Gastroesophageal sphincter (tissue), 4 donors: Measurements from ENCODE around the gene CYP4F22. TPM values are rescaled to one million over a fixed set of nuclear protein-coding genes. Genes with fewer than 3 reads are reported as not detected.

Experiments
- ATAC-seq: fragments of 150-250 bp; one replicate; pipeline ENCODE4 v1.9.1; 2016; ENCODE audit warnings: mild to moderate bottlenecking, moderate library complexity
- H3K27ac ChIP-seq, 4 donors: fragments of 200-600 bp; sonication (generic) in 3 of 4; 1 replicate in 3 of 4; 2 replicates in 1 of 4; pipeline ENCODE4 v1.5.1; 2016 to 2019
- H3K27me3 ChIP-seq: fragments of 200-600 bp; sonication (generic); one replicate; pipeline ENCODE4 v1.5.1; 2019
- H3K36me3 ChIP-seq, 2 donors: fragments of 200-600 bp; sonication (generic); one replicate each; pipeline ENCODE4 v1.5.1; 2019; ENCODE audit warnings: control low read depth in 1 of 2
- H3K4me1 ChIP-seq, 3 donors: fragments of 200-600 bp; sonication (generic); 1 replicate in 2 of 3; 2 replicates in 1 of 3; pipeline ENCODE4 v1.5.1; 2016 to 2019; ENCODE audit warnings: control low read depth in 2 of 3
- H3K4me3 ChIP-seq, 2 donors: fragments of 200-600 bp; sonication (generic); one replicate each; pipeline ENCODE4 v1.5.1; 2019; ENCODE audit warnings: mild to moderate bottlenecking in 1 of 2, moderate library complexity in 1 of 2
- H3K9me3 ChIP-seq, 3 donors: fragments of 200-600 bp; sonication (generic); one replicate each; pipeline ENCODE4 v1.5.1; 2017 to 2019; ENCODE audit warnings: control low read depth in 2 of 3
- EP300 ChIP-seq: sonication (generic); formaldehyde crosslinking; IDR thresholded peaks from one replicate; pipeline ENCODE4 v1.6.1; 2017; ENCODE audit warnings: antibody characterized with exemption, mild to moderate bottlenecking
- POLR2A ChIP-seq, 2 donors: fragments of 450-650 bp; IDR thresholded peaks; one replicate each; pipeline ENCODE4 v1.6.1; 2017; ENCODE audit warnings: antibody characterized with exemption in 2 of 2, mild to moderate bottlenecking in 2 of 2, moderate library complexity in 1 of 2
- POLR2AphosphoS5 ChIP-seq: sonication (generic); formaldehyde crosslinking; IDR thresholded peaks from one replicate; pipeline ENCODE4 v1.6.1; 2017; ENCODE audit warnings: antibody characterized with exemption
- WGBS, 2 donors: methylation state at CpG; one replicate each; pipeline ENCODE4 v1.1.5; 2018; ENCODE audit warnings: low coverage in 1 of 2; 5-methylcytosine and 5-hydroxymethylcytosine counted together
- total RNA-seq, 4 donors: library from RNA; depleted of rRNA; stranded (reverse); fragments of >200 nt; gene quantifications; one replicate each; pipeline ENCODE4 v1.1.0, GENCODE V29; 2016
- TF ChIP-seq, protein P1 (sequence below), 4 experiments: fragments of 200-600 bp in 2 of 4; fragments of 450-650 bp in 2 of 4; sonication (generic) in 1 of 4; IDR thresholded peaks; one replicate each; pipeline ENCODE4 v1.5.1; 2017 to 2019; ENCODE audit warnings: antibody characterized with exemption in 4 of 4, mild to moderate bottlenecking in 2 of 4, moderate library complexity in 2 of 4

The CYP4F22 gene
- total RNA-seq, 4 donors from 2014 or later, result 0.19 to 0.47 (median 0.47) TPM; not detected in 1

DNA sequence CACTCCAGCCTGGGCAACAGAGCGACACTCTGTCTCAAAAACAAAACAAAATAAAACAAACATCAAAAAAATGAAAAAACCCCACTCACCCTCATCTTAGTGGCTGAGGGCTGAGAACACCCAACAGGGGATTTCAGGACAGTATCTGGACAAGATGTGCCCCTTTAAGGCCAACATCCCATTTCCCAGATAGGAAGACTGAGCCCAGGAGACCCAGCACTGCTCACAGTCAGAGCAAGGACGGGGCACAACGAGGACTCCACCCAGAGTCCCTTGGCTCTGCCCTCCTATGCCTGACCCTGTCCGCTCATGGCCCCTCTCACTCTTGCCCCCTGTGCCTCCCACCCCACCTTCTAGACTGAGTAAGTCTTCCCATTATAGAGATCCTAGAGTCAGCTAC is 53.8 kb downstream of the CYP4F22 start:
- ATAC-seq, result no peak
- H3K4me1 ChIP-seq, result peaks cover 0 to 10% (median 3%) of the 10 kb centered on the region in 3 donors
- no peaks in the 10 kb centered on the region for H3K36me3 ChIP-seq
- no peaks in the 10 kb centered on the region for H3K9me3 ChIP-seq
- no peak overlapping the region for H3K4me3 ChIP-seq
- H3K27me3 ChIP-seq, result peaks cover 49% of the 10 kb centered on the region
- H3K27ac ChIP-seq, result no peak overlapping the region
- TF ChIP-seq, protein P1, sequence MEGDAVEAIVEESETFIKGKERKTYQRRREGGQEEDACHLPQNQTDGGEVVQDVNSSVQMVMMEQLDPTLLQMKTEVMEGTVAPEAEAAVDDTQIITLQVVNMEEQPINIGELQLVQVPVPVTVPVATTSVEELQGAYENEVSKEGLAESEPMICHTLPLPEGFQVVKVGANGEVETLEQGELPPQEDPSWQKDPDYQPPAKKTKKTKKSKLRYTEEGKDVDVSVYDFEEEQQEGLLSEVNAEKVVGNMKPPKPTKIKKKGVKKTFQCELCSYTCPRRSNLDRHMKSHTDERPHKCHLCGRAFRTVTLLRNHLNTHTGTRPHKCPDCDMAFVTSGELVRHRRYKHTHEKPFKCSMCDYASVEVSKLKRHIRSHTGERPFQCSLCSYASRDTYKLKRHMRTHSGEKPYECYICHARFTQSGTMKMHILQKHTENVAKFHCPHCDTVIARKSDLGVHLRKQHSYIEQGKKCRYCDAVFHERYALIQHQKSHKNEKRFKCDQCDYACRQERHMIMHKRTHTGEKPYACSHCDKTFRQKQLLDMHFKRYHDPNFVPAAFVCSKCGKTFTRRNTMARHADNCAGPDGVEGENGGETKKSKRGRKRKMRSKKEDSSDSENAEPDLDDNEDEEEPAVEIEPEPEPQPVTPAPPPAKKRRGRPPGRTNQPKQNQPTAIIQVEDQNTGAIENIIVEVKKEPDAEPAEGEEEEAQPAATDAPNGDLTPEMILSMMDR (IDR thresholded peaks at IDR 0.05), result no peak
- TF ChIP-seq POLR2A (IDR thresholded peaks at IDR 0.05) (no peak), POLR2AphosphoS5 (no peak), EP300 (no peak)
- 79 to 100% methylated on average over 1 to 4 of the region's 4 CpGs for WGBS, 2 donors

DNA sequence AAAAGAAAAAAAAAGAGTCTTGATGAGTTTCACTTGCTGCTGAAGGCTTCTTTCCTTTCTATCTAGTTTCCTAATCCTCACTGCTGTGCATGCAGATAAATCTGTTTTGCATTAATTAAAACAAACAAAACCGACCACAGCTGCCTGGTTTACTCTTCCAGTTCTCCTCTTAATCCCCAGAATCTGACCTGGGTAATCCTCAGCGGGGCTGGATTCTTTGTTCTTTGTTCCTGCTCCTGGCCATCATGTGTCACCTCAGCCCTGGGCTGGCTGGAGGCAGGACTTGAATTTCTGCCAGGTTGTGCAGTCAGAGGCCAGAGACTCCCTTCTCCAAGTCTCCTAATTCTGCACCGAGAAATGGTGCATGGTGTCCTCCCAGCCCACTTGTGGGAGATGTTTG is 54.5 kb downstream of the CYP4F22 start:
- H3K27ac ChIP-seq, result no peak overlapping the region
- WGBS, 2 donors, result 6 to 28% methylated on average over 2 of the region's 3 CpGs
- no peak for ATAC-seq
- H3K27me3 ChIP-seq, result peaks cover 45% of the 10 kb centered on the region
- H3K4me3 ChIP-seq, result no peak overlapping the region
- TF ChIP-seq POLR2AphosphoS5 (no peak), EP300 (no peak), POLR2A (IDR thresholded peaks at IDR 0.05) (no peak)
- TF ChIP-seq, protein P1 (IDR thresholded peaks at IDR 0.05), result no peak
- no peaks in the 10 kb centered on the region for H3K36me3 ChIP-seq
- peaks cover 0 to 10% (median 3%) of the 10 kb centered on the region in 3 donors for H3K4me1 ChIP-seq
- no peaks in the 10 kb centered on the region for H3K9me3 ChIP-seq

DNA sequence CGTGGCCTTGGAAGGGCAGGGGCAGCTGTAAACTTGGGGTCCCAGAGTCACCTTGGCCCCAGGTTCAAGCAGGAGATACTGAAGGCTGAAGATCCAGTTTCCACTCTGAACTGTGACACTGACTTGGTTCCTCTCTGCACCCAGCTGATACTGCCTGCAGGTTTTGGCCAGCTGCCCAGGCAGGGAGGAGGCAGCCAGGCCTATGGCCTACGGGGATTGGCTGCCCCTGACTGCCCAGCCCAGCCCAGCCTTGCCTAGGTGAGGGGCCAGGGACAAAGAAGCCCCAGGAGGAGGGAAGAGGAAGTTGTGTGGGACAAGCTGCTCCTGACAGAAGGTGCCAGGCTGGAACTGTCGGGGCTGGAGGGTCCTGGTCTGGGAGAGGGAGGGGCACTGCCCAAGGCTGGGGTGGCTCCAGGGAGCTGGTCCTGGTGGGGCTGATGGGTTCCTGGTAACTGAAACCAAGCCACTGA is 55.0 kb downstream of the CYP4F22 start:
- no peaks in the 10 kb centered on the region for H3K36me3 ChIP-seq
- WGBS, 2 donors, result no CpG with 5 or more reads among the region's 3 CpGs
- H3K27me3 ChIP-seq, result peaks cover 45% of the 10 kb centered on the region
- TF ChIP-seq POLR2A (IDR thresholded peaks at IDR 0.05) (no peak), POLR2AphosphoS5 (no peak), EP300 (no peak)
- TF ChIP-seq, protein P1 (IDR thresholded peaks at IDR 0.05), result no peak
- no peak overlapping the region for H3K4me3 ChIP-seq
- no peak overlapping the region for H3K27ac ChIP-seq
- no peaks in the 10 kb centered on the region for H3K9me3 ChIP-seq
- peaks cover 0 to 10% (median 3%) of the 10 kb centered on the region in 3 donors for H3K4me1 ChIP-seq
- no peak for ATAC-seq

DNA sequence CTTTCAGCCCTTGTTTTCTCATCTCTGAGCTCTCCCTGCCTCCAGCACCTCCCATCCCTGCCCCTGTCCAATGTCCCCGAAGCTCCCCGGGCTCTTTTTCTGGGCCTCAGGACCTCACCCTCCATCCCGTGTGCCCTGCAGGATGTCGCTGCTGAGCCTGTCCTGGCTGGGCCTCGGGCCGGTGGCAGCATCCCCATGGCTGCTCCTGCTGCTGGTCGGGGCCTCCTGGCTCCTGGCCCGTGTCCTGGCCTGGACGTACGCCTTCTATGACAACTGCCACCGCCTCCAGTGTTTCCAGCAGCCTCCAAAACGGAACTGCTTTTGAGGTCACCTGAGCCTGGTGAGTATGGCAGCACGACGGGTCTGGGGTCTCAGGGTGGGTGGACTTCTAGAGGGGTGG is 55.6 kb downstream of the CYP4F22 start:
- TF ChIP-seq, protein P1 (IDR thresholded peaks at IDR 0.05), result no peak
- no peak for TF ChIP-seq POLR2A (IDR thresholded peaks at IDR 0.05)
- no peak for ATAC-seq
- Histone ChIP-seq H3K4me3 (no peak overlapping the region), H3K4me1 (peaks cover 0 to 10% (median 3%) of the 10 kb centered on the region in 3 donors), H3K9me3 (no peaks in the 10 kb centered on the region), H3K27ac (no peak overlapping the region), H3K27me3 (peaks cover 44% of the 10 kb centered on the region), H3K36me3 (no peaks in the 10 kb centered on the region)
- 79 to 88% methylated on average over 5 to 11 of the region's 14 CpGs for whole genome bisulfite sequencing, 2 donors

DNA sequence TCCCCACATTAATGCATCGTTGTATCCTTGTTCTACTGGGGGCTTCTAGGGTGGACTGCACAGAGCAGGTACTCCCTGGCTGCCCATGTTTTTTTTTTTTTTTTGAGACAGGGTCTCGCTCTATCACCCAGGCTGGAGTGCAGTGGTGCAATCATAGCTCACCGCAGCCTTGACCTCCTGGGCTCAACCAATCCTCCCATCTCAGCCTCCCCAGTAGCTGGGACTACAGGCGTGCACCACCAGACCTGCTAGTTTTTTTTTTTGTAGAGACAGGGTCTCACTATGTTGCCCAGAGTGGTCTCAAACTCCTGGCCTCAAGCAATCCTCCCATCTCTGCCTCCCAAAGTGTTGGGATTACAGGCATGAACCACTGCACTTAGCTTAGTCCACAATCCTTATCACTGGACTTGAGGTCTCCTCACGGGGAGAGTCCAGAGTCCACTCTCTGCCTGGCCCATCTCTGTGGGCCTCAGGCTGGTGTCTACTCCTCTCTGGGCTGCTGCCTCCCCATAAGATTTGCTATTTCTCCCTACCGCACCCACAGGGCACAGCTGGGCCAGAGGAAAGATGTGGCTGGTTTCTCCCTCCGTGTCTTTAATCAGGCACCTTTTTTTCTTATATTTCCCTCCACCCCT is 56.3 kb downstream of the CYP4F22 start:
- peaks cover 0 to 10% (median 3%) of the 10 kb centered on the region in 3 donors for H3K4me1 ChIP-seq
- TF ChIP-seq POLR2AphosphoS5 (no peak), EP300 (no peak), POLR2A (IDR thresholded peaks at IDR 0.05) (no peak)
- TF ChIP-seq, protein P1 (IDR thresholded peaks at IDR 0.05), result no peak
- H3K9me3 ChIP-seq, result no peaks in the 10 kb centered on the region
- peaks cover 47% of the 10 kb centered on the region for H3K27me3 ChIP-seq
- 81% methylated on average over 7 of the region's 7 CpGs; no CpG with 5 or more reads in 1 of the 2 donors for WGBS, 2 donors
- H3K4me3 ChIP-seq, result no peak overlapping the region
- H3K27ac ChIP-seq, result no peak overlapping the region
- H3K36me3 ChIP-seq, result no peaks in the 10 kb centered on the region
- ATAC-seq, result no peak
